ENCODE data around the gene ZNF581. TPM values are rescaled to one million over a fixed set of nuclear protein-coding genes. Genes with fewer than 3 reads are reported as not detected.

Gene ZNF581
- total RNA-seq, 1 donor from 2014 or later = 30.0 TPM

- Histone ChIP-seq H3K79me2 (ENCODE audit: insufficient read depth, low read length) (peaks cover 53% of the 10 kb centered on the region), H3K4me3 (ENCODE audit: insufficient read depth, low read depth, low read length) (peak within 1 kb of the TSS; percentile 95), H3K9ac (ENCODE audit: low read length) (peak within 1 kb of the TSS; percentile 99), H3K4me2 (ENCODE audit: low read length) (peak within 1 kb of the TSS; percentile 97), H2AFZ (ENCODE audit: low read depth, low read length) (peak within 1 kb of the TSS; percentile 96), H3K36me3 (ENCODE audit: insufficient read depth, low read length) (no peaks in the 10 kb centered on the region), H4K20me1 (ENCODE audit: insufficient read depth, low read length) (peaks cover 47% of the 10 kb centered on the region), H3K27ac (ENCODE audit: low read depth, low read length) (peak within 1 kb of the TSS; percentile 99), H3K9me3 (ENCODE audit: insufficient read depth, low read depth, low read length) (no peaks in the 10 kb centered on the region), H3K27me3 (ENCODE audit: insufficient read depth, low read length) (no peaks in the 10 kb centered on the region), H3K4me1 (ENCODE audit: insufficient read depth, low read length) (peaks cover 26% of the 10 kb centered on the region)
- no peak for TF ChIP-seq EZH2 (IDR thresholded peaks at IDR 0.05; ENCODE audit: insufficient read depth, low read length)
- TF ChIP-seq, protein P1, sequence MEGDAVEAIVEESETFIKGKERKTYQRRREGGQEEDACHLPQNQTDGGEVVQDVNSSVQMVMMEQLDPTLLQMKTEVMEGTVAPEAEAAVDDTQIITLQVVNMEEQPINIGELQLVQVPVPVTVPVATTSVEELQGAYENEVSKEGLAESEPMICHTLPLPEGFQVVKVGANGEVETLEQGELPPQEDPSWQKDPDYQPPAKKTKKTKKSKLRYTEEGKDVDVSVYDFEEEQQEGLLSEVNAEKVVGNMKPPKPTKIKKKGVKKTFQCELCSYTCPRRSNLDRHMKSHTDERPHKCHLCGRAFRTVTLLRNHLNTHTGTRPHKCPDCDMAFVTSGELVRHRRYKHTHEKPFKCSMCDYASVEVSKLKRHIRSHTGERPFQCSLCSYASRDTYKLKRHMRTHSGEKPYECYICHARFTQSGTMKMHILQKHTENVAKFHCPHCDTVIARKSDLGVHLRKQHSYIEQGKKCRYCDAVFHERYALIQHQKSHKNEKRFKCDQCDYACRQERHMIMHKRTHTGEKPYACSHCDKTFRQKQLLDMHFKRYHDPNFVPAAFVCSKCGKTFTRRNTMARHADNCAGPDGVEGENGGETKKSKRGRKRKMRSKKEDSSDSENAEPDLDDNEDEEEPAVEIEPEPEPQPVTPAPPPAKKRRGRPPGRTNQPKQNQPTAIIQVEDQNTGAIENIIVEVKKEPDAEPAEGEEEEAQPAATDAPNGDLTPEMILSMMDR (IDR thresholded peaks at IDR 0.05; ENCODE audit: insufficient read depth, low read depth, low read length) = no peak
- H3K27me3 Mint-ChIP-seq (ENCODE audit: low read depth, unreplicated experiment) = no peaks in the 10 kb centered on the region
- peak within 1 kb of the TSS; percentile 96 for H3K4me3 Mint-ChIP-seq (ENCODE audit: unreplicated experiment)
- no peaks in the 10 kb centered on the region for H3K9me3 Mint-ChIP-seq (ENCODE audit: unreplicated experiment)
- DNase-seq (ENCODE audit: low read depth) (no peak), FAIRE-seq (no peak)
- peak within 1 kb of the TSS; percentile 100 for H3K27ac Mint-ChIP-seq (ENCODE audit: unreplicated experiment)
- peaks cover 24% of the 10 kb centered on the region for H3K4me1 Mint-ChIP-seq (ENCODE audit: low read depth, unreplicated experiment)
- peaks cover 16% of the 10 kb centered on the region for H3K36me3 Mint-ChIP-seq (ENCODE audit: low read depth, unreplicated experiment)
These were observed 11.6 kb downstream of the ZNF581 start, which contains the start of gene U2AF2 for GRCh38 chr19:55654868-55655647. TSS of gene U2AF2 (plus strand) at chr19:55655035. CDS start at chr19:55655105, 70 bp downstream.

- DNase-seq (ENCODE audit: low read depth) (no peak), FAIRE-seq (no peak)
- peak overlapping the region; percentile 99 for H3K27ac ChIP-seq (ENCODE audit: low read depth, low read length)
- Mint-ChIP-seq H3K4me1 (ENCODE audit: low read depth, unreplicated experiment) (peaks cover 26% of the 10 kb centered on the region), H3K9me3 (ENCODE audit: unreplicated experiment) (no peaks in the 10 kb centered on the region), H3K36me3 (ENCODE audit: low read depth, unreplicated experiment) (peaks cover 14% of the 10 kb centered on the region), H3K27me3 (ENCODE audit: low read depth, unreplicated experiment) (no peaks in the 10 kb centered on the region), H3K27ac (ENCODE audit: unreplicated experiment) (peak overlapping the region; percentile 93), H3K4me3 (ENCODE audit: unreplicated experiment) (peak overlapping the region; percentile 96)
- peaks cover 53% of the 10 kb centered on the region for H4K20me1 ChIP-seq (ENCODE audit: insufficient read depth, low read length)
- peaks cover 58% of the 10 kb centered on the region for H3K79me2 ChIP-seq (ENCODE audit: insufficient read depth, low read length)
- H2AFZ ChIP-seq (ENCODE audit: low read depth, low read length) = peak overlapping the region; percentile 68
- no peaks in the 10 kb centered on the region for H3K9me3 ChIP-seq (ENCODE audit: insufficient read depth, low read depth, low read length)
- peak overlapping the region; percentile 94 for H3K4me3 ChIP-seq (ENCODE audit: insufficient read depth, low read depth, low read length)
- no peaks in the 10 kb centered on the region for H3K36me3 ChIP-seq (ENCODE audit: insufficient read depth, low read length)
- H3K4me1 ChIP-seq (ENCODE audit: insufficient read depth, low read length) = peaks cover 26% of the 10 kb centered on the region
- no peak for TF ChIP-seq EZH2 (IDR thresholded peaks at IDR 0.05; ENCODE audit: insufficient read depth, low read length)
- no peaks in the 10 kb centered on the region for H3K27me3 ChIP-seq (ENCODE audit: insufficient read depth, low read length)
- H3K9ac ChIP-seq (ENCODE audit: low read length) = peak overlapping the region; percentile 99
- peak overlapping the region; percentile 97 for H3K4me2 ChIP-seq (ENCODE audit: low read length)
These were observed 12.2 kb downstream of the ZNF581 start for GRCh38 chr19:55655648-55656040.

DNA sequence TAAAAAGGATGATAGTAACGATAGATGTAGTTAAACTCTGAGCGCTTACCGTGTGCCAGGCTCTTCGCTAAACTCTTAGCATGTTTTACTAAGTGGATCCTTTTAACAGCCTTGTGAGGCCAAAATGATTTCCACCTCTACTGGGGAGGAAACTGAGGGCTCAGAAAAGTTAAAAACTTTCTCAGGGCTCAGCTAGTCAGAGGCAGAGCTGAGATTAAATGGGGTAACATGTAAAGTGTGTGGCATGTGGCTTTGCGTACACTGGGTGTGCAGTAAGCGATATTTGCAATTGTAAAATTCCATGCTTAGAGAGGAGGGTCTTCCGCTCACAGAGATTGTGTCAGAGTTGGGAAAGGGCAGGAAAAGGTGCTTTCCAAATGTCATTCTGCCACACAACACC lies 13.1 kb downstream of the ZNF581 start:
- Histone ChIP-seq H2AFZ (ENCODE audit: low read depth, low read length) (no peak overlapping the region), H3K27me3 (ENCODE audit: insufficient read depth, low read length) (no peaks in the 10 kb centered on the region), H3K36me3 (ENCODE audit: insufficient read depth, low read length) (no peaks in the 10 kb centered on the region), H4K20me1 (ENCODE audit: insufficient read depth, low read length) (peaks cover 62% of the 10 kb centered on the region), H3K4me3 (ENCODE audit: insufficient read depth, low read depth, low read length) (peak overlapping the region; percentile 94), H3K9ac (ENCODE audit: low read length) (peak overlapping the region; percentile 99), H3K79me2 (ENCODE audit: insufficient read depth, low read length) (peaks cover 67% of the 10 kb centered on the region), H3K9me3 (ENCODE audit: insufficient read depth, low read depth, low read length) (no peaks in the 10 kb centered on the region), H3K4me2 (ENCODE audit: low read length) (peak overlapping the region; percentile 97), H3K27ac (ENCODE audit: low read depth, low read length) (peak overlapping the region; percentile 99), H3K4me1 (ENCODE audit: insufficient read depth, low read length) (peaks cover 26% of the 10 kb centered on the region)
- TF ChIP-seq, protein P1 (IDR thresholded peaks at IDR 0.05; ENCODE audit: insufficient read depth, low read depth, low read length) = no peak
- peaks cover 26% of the 10 kb centered on the region for H3K4me1 Mint-ChIP-seq (ENCODE audit: low read depth, unreplicated experiment)
- peak overlapping the region; percentile 93 for H3K27ac Mint-ChIP-seq (ENCODE audit: unreplicated experiment)
- no peaks in the 10 kb centered on the region for H3K9me3 Mint-ChIP-seq (ENCODE audit: unreplicated experiment)
- H3K27me3 Mint-ChIP-seq (ENCODE audit: low read depth, unreplicated experiment) = no peaks in the 10 kb centered on the region
- H3K36me3 Mint-ChIP-seq (ENCODE audit: low read depth, unreplicated experiment) = peaks cover 10% of the 10 kb centered on the region
- H3K4me3 Mint-ChIP-seq (ENCODE audit: unreplicated experiment) = peak overlapping the region; percentile 96
- FAIRE-seq = no peak
- DNase-seq (ENCODE audit: low read depth) = no peak
